Spleen (tissue), 11 donors: ENCODE measurements around the gene LPIN3. TPM values are rescaled to one million over a fixed set of nuclear protein-coding genes. Genes with fewer than 3 reads are reported as not detected.

Experiments used
- DNase-seq: peaks from one replicate; pipeline ENCODE4 v3.0.0-alpha.2; 2020
- H3K27ac ChIP-seq, 8 donors: fragments of 200-600 bp; sonication (generic) in 7 of 8; 1 replicate in 4 of 8; 2 replicates in 4 of 8; pipeline versions ENCODE4 v1.5.0 to v1.8.0; 2016 to 2021; ENCODE audit warnings: inconsistent platforms in 4 of 8, mild to moderate bottlenecking in 4 of 8, moderate library complexity in 1 of 8
- H3K27me3 ChIP-seq, 7 donors: fragments of 200-600 bp; sonication (generic) in 6 of 7; replicated peaks in 1 of 7; 1 replicate in 4 of 7; 2 replicates in 3 of 7; pipeline versions ENCODE4 v1.5.0 to v1.8.0; 2016 to 2021; ENCODE audit warnings: inconsistent platforms in 3 of 7, mild to moderate bottlenecking in 1 of 7
- H3K36me3 ChIP-seq, 6 donors: fragments of 200-600 bp; sonication (generic) in 5 of 6; 1 replicate in 4 of 6; 2 replicates in 2 of 6; pipeline versions ENCODE4 v1.5.0 to v1.8.0; 2016 to 2021; ENCODE audit warnings: inconsistent platforms in 2 of 6
- H3K4me1 ChIP-seq, 6 donors: fragments of 200-600 bp; sonication (generic) in 5 of 6; 1 replicate in 3 of 6; 2 replicates in 3 of 6; pipeline versions ENCODE4 v1.5.0 to v1.8.0; 2016 to 2021; ENCODE audit warnings: inconsistent platforms in 3 of 6
- H3K4me3 ChIP-seq, 8 donors: fragments of 200-600 bp; sonication (generic) in 7 of 8; 1 replicate in 4 of 8; 2 replicates in 4 of 8; pipeline versions ENCODE4 v1.5.0 to v1.8.0; 2016 to 2021; ENCODE audit warnings: inconsistent platforms in 4 of 8, mild to moderate bottlenecking in 4 of 8, moderate library complexity in 2 of 8
- H3K9me3 ChIP-seq, 8 donors: fragments of 200-600 bp; sonication (generic) in 7 of 8; 1 replicate in 4 of 8; 2 replicates in 4 of 8; pipeline versions ENCODE4 v1.5.0 to v1.8.0; 2016 to 2021; ENCODE audit warnings: inconsistent platforms in 4 of 8
- CTCF ChIP-seq, 11 experiments: fragments of 200-600 bp in 7 of 11; fragments of 450-650 bp in 4 of 11; sonication (generic) in 4 of 11; IDR thresholded peaks in 8 of 11; conservative IDR thresholded peaks in 3 of 11; 1 replicate in 7 of 11; 2 replicates in 4 of 11; pipeline versions ENCODE4 v1.4.0 to v1.8.0; 2016 to 2021; ENCODE audit warnings: antibody characterized with exemption in 11 of 11, inconsistent platforms in 4 of 11, mild to moderate bottlenecking in 1 of 11
- POLR2A ChIP-seq, 3 donors: fragments of 450-650 bp; IDR thresholded peaks; one replicate each; pipeline ENCODE4 v1.5.1; 2017; ENCODE audit warnings: antibody characterized with exemption in 3 of 3, mild to moderate bottlenecking in 1 of 3
- POLR2AphosphoS5 ChIP-seq, 3 donors: sonication (generic); formaldehyde crosslinking; IDR thresholded peaks; one replicate each; pipeline ENCODE4 v1.5.1; 2017; ENCODE audit warnings: antibody characterized with exemption in 3 of 3
- WGBS, 5 donors: extraction: QIAGEN DNeasy Blood & Tissue Kit in 3 of 5; methylation state at CpG; one replicate each; pipeline versions ENCODE4 v1.1.5 to v1.1.7; 2013 to 2018; 5-methylcytosine and 5-hydroxymethylcytosine counted together
- intact Hi-C: fragments of 100-400 bp; cut with DNase I; formaldehyde crosslinking; loops from one replicate; pipeline ENCODE4 v1.15.0; 2023; ENCODE audit warnings: low total_unique reads
- polyA plus RNA-seq, 3 donors: library from polyadenylated mRNA; stranded (reverse); fragments of 200-250 nt; gene quantifications; one replicate each; pipeline ENCODE4 v1.2.1, GENCODE V29; 2013
- total RNA-seq, 7 donors: library from RNA; depleted of rRNA in 3 of 7; stranded (reverse); fragments of >200 nt in 3 of 7; fragmentation: NEBNext Ultra II Directional in 4 of 7; extraction: Animal tissue kit (Norgen Biotek cat#: 25700) in 4 of 7; gene quantifications; one replicate each; pipeline versions ENCODE4 v1.1.0 to v1.2.1, GENCODE V29; 2016 to 2021
- donor health status: healthy with polysubstance abuse.
- donor health status: DM: no; HTN: no; CAD: no; lungs with moderate emphysema.
- donor health status: DM: no; HTN: no; CAD: no.
- donor health status: Bipolar disorder and iron deficiency.
- donor health status: healthy.
- donor health status: DM: no; HTN: no; CAD: no.
- donor health status: DM: yes; HTN: yes; CAD: no.

The LPIN3 gene
- total and polyA plus RNA-seq, 10 donors, result 2.5 to 9.6 (median 4.4) TPM

- H3K4me1 ChIP-seq, result peaks cover 0 to 3% (median 0%) of the 10 kb centered on the region in 6 donors
- H3K27ac ChIP-seq, result no peak overlapping the region
- WGBS, 5 donors, result 86 to 98% (median 95%) methylated on average over 10 of the region's 10 CpGs
- H3K27me3 ChIP-seq, result no peaks in the 10 kb centered on the region
- H3K4me3 ChIP-seq, result no peak overlapping the region
- intact Hi-C loops, result no loop called here
- no peaks in the 10 kb centered on the region for H3K36me3 ChIP-seq
- no peak for TF ChIP-seq POLR2AphosphoS5 (IDR thresholded peaks at IDR 0.05)
- TF ChIP-seq CTCF (IDR thresholded peaks at IDR 0.05 in 8 of 11, conservative IDR thresholded peaks at IDR 0.05 in 3 of 11), result no peak
- TF ChIP-seq POLR2A (IDR thresholded peaks at IDR 0.05), result no peak
- no peaks in the 10 kb centered on the region for H3K9me3 ChIP-seq
- peak; percentile 14 for DNase-seq
These were observed 51.0 kb downstream of the LPIN3 start for GRCh38 chr20:41391587-41392001.

GRCh38 chr20:41392295-41392694 lies 51.7 kb downstream of the LPIN3 start:
- H3K36me3 ChIP-seq, result no peaks in the 10 kb centered on the region
- H3K27ac ChIP-seq, result no peak overlapping the region
- H3K4me3 ChIP-seq, result no peak overlapping the region
- no peaks in the 10 kb centered on the region for H3K4me1 ChIP-seq
- no peaks in the 10 kb centered on the region for H3K27me3 ChIP-seq
- 78 to 95% (median 92%) methylated on average over 1 of the region's 1 CpG for WGBS, 5 donors
- H3K9me3 ChIP-seq, result no peaks in the 10 kb centered on the region
- no peak for DNase-seq
- no peak for TF ChIP-seq CTCF (IDR thresholded peaks at IDR 0.05 in 8 of 11, conservative IDR thresholded peaks at IDR 0.05 in 3 of 11)
- no peak for TF ChIP-seq POLR2AphosphoS5 (IDR thresholded peaks at IDR 0.05)
- TF ChIP-seq POLR2A (IDR thresholded peaks at IDR 0.05), result no peak
- intact Hi-C loops, result no loop called here

GRCh38 chr20:41392871-41393704 lies 52.5 kb downstream of the LPIN3 start:
- Histone ChIP-seq H3K9me3 (no peaks in the 10 kb centered on the region), H3K27ac (no peak overlapping the region), H3K4me1 (no peaks in the 10 kb centered on the region), H3K36me3 (no peaks in the 10 kb centered on the region), H3K27me3 (no peaks in the 10 kb centered on the region), H3K4me3 (no peak overlapping the region)
- no peak for TF ChIP-seq CTCF (IDR thresholded peaks at IDR 0.05 in 8 of 11, conservative IDR thresholded peaks at IDR 0.05 in 3 of 11)
- TF ChIP-seq POLR2A (IDR thresholded peaks at IDR 0.05), result no peak
- TF ChIP-seq POLR2AphosphoS5 (IDR thresholded peaks at IDR 0.05), result peak in 2 of 3 donors; percentile 34 to 70
- WGBS, 5 donors, result 69 to 87% (median 79%) methylated on average over 10 to 12 of the region's 12 CpGs
- intact Hi-C loops, result no loop called here
- DNase-seq, result no peak

- no peak for TF ChIP-seq POLR2A (IDR thresholded peaks at IDR 0.05)
- no peak for TF ChIP-seq POLR2AphosphoS5 (IDR thresholded peaks at IDR 0.05)
- no peak for TF ChIP-seq CTCF (IDR thresholded peaks at IDR 0.05 in 8 of 11, conservative IDR thresholded peaks at IDR 0.05 in 3 of 11)
- no peaks in the 10 kb centered on the region for H3K27me3 ChIP-seq
- no peaks in the 10 kb centered on the region for H3K4me1 ChIP-seq
- no peak overlapping the region for H3K4me3 ChIP-seq
- no peak for DNase-seq
- no peaks in the 10 kb centered on the region for H3K36me3 ChIP-seq
- no peaks in the 10 kb centered on the region for H3K9me3 ChIP-seq
- 84 to 91% (median 88%) methylated on average over 3 of the region's 3 CpGs for WGBS, 5 donors
- intact Hi-C loops, result no loop called here
- no peak overlapping the region for H3K27ac ChIP-seq
These were observed 53.1 kb downstream of the LPIN3 start for GRCh38 chr20:41393705-41394066.
